ENCODE measurements around the gene ZNRD2. TPM values are rescaled to one million over a fixed set of nuclear protein-coding genes. Genes with fewer than 3 reads are reported as not detected.
A peak's percentile ranks its signal among the peaks of the same experiment; 100 is the strongest.

ZNRD2 gene
- total RNA-seq, 6 donors from 2014 or later = 22.6 to 60.7 (median 39.7) TPM

- ATAC-seq (ENCODE audit: low FRiP score in 2 of 2) = no peak
- H3K4me3 ChIP-seq = peak overlapping the region in 1 of 4 donors; percentile 99
- H3K36me3 ChIP-seq = peaks cover 21 to 59% (median 45%) of the 10 kb centered on the region in 4 donors
- WGBS, 2 donors = 88 to 94% methylated on average over 8 to 17 of the region's 17 CpGs
- no peak for DNase-seq
- H3K9me3 ChIP-seq = no peaks in the 10 kb centered on the region
- TF ChIP-seq CTCF (IDR thresholded peaks at IDR 0.05) (no peak), EP300 (IDR thresholded peaks at IDR 0.05) (no peak), POLR2AphosphoS5 (IDR thresholded peaks at IDR 0.05) (no peak), POLR2A (IDR thresholded peaks at IDR 0.05) (no peak)
- peak overlapping the region in 1 of 4 donors; percentile 95 for H3K27ac ChIP-seq
- H3K27me3 ChIP-seq = no peaks in the 10 kb centered on the region
- H3K4me1 ChIP-seq = peaks cover 24 to 44% (median 29%) of the 10 kb centered on the region in 4 donors
Observed at GRCh38 chr11:65617136-65617850, 47.0 kb downstream of the ZNRD2 start.

GRCh38 chr11:65617990-65618751 is 47.9 kb downstream of the ZNRD2 start:
- TF ChIP-seq EP300 (IDR thresholded peaks at IDR 0.05) = no peak
- TF ChIP-seq POLR2A (IDR thresholded peaks at IDR 0.05) = no peak
- TF ChIP-seq POLR2AphosphoS5 (IDR thresholded peaks at IDR 0.05) = no peak
- TF ChIP-seq CTCF (IDR thresholded peaks at IDR 0.05) = no peak
- H3K4me3 ChIP-seq = no peak overlapping the region
- peaks cover 15 to 35% (median 20%) of the 10 kb centered on the region in 4 donors for H3K4me1 ChIP-seq
- peaks cover 21 to 59% (median 48%) of the 10 kb centered on the region in 4 donors for H3K36me3 ChIP-seq
- DNase-seq = peak in 1 of 2 donors; percentile 79
- no peaks in the 10 kb centered on the region for H3K9me3 ChIP-seq
- no peak overlapping the region for H3K27ac ChIP-seq
- 94 to 100% methylated on average over 1 to 28 of the region's 33 CpGs for WGBS, 2 donors
- H3K27me3 ChIP-seq = no peaks in the 10 kb centered on the region
- ATAC-seq (ENCODE audit: low FRiP score in 2 of 2) = no peak

GRCh38 chr11:65618763-65619162 is 48.5 kb downstream of the ZNRD2 start:
- TF ChIP-seq CTCF (IDR thresholded peaks at IDR 0.05) (no peak), EP300 (IDR thresholded peaks at IDR 0.05) (no peak), POLR2A (IDR thresholded peaks at IDR 0.05) (no peak), POLR2AphosphoS5 (IDR thresholded peaks at IDR 0.05) (no peak)
- no peak overlapping the region for H3K4me3 ChIP-seq
- DNase-seq (peak in 1 of 2 donors; percentile 70), ATAC-seq (ENCODE audit: low FRiP score in 2 of 2) (no peak)
- 90 to 92% methylated on average over 7 to 13 of the region's 14 CpGs for WGBS, 2 donors
- H3K27ac ChIP-seq = no peak overlapping the region
- no peaks in the 10 kb centered on the region for H3K27me3 ChIP-seq
- peaks cover 21 to 65% (median 51%) of the 10 kb centered on the region in 4 donors for H3K36me3 ChIP-seq
- peaks cover 13 to 29% (median 16%) of the 10 kb centered on the region in 4 donors for H3K4me1 ChIP-seq
- no peaks in the 10 kb centered on the region for H3K9me3 ChIP-seq

DNA sequence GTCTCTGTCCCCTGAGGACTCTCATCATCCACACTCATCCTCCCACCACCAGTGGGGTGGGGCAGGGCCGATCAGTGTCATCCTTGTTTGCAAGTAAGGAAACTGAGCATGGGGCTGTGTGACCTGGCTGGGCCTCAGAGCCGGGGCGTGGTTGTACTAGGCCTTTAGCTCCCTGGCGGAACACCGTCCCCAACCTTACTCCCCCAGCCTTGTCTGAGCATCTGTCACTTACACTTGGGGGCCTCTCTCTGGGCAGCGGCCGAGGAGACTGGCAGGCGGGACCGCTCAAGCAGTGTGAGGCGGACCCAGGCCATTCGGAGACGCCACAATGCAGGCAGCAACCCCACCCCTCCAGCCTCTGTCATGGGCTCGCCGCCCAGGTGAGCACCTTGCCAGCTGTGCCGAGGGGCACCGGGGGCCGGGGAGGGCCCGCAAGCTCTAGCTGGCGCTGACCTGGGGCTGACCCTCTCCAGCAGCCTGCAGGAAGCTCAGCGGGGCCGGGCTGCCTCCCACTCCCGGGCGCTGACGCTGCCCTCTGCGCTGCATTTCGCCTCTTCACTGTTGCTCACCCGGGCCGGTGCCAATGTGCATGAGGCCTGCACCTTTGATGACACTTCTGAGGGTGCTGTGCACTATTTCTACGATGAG is 49.1 kb downstream of the ZNRD2 start:
- Histone ChIP-seq H3K27ac (no peak overlapping the region), H3K27me3 (no peaks in the 10 kb centered on the region), H3K36me3 (peaks cover 26 to 71% (median 58%) of the 10 kb centered on the region in 4 donors), H3K9me3 (no peaks in the 10 kb centered on the region), H3K4me3 (no peak overlapping the region), H3K4me1 (peaks cover 13 to 29% (median 16%) of the 10 kb centered on the region in 4 donors)
- WGBS, 2 donors = 94 to 95% methylated on average over 11 to 23 of the region's 29 CpGs
- ATAC-seq (ENCODE audit: low FRiP score in 2 of 2) (no peak), DNase-seq (peak in 1 of 2 donors; percentile 85)
- TF ChIP-seq EP300 (IDR thresholded peaks at IDR 0.05) (no peak), POLR2A (IDR thresholded peaks at IDR 0.05) (no peak), CTCF (IDR thresholded peaks at IDR 0.05) (no peak), POLR2AphosphoS5 (IDR thresholded peaks at IDR 0.05) (no peak)

All from upper lobe of left lung (tissue), 6 donors.